ENCODE measurements around the gene SNED1.

SNED1 gene

GRCh38 chr2:241049739-241050623, 51.6 kb downstream of the SNED1 start:
- no peak for DNase-seq

- no peak for DNase-seq
These were observed 52.5 kb downstream of the SNED1 start for GRCh38 chr2:241050624-241051577.

GRCh38 chr2:241051578-241052487, 53.4 kb downstream of the SNED1 start:
- DNase-seq: no peak

GRCh38 chr2:241052677-241053360, 54.4 kb downstream of the SNED1 start:
- DNase-seq: no peak

- DNase-seq: no peak
These were observed 55.3 kb downstream of the SNED1 start for GRCh38 chr2:241053576-241054251.

GRCh38 chr2:241061275-241061674, 62.9 kb downstream of the SNED1 start:
- DNase-seq: no peak

- DNase-seq: no peak
These were observed 64.1 kb downstream of the SNED1 start for GRCh38 chr2:241062389-241063092.

GRCh38 chr2:241063093-241063551, 64.7 kb downstream of the SNED1 start:
- DNase-seq: no peak

GRCh38 chr2:241063587-241063986, 65.2 kb downstream of the SNED1 start:
- DNase-seq: no peak

- DNase-seq: no peak
These were observed 65.8 kb downstream of the SNED1 start for GRCh38 chr2:241064008-241064801.

- no peak for DNase-seq
These were observed 66.5 kb downstream of the SNED1 start for GRCh38 chr2:241064802-241065354.

- DNase-seq: no peak
These were observed 67.0 kb downstream of the SNED1 start for GRCh38 chr2:241065355-241065803.

- DNase-seq: no peak
These were observed 67.9 kb downstream of the SNED1 start for GRCh38 chr2:241066171-241066892.

GRCh38 chr2:241066893-241067341, 68.5 kb downstream of the SNED1 start:
- no peak for DNase-seq

- DNase-seq: no peak
These were observed 69.2 kb downstream of the SNED1 start for GRCh38 chr2:241067501-241068135.

- no peak for DNase-seq
These were observed 69.9 kb downstream of the SNED1 start for GRCh38 chr2:241068136-241068941.

All from DMS79 treated with DMSO at 0.1 percent for 48 hours (cell line).